A549 (cell line): Measurements from ENCODE around the gene ASB13. TPM values are rescaled to one million over a fixed set of nuclear protein-coding genes. Genes with fewer than 3 reads are reported as not detected.

ENCODE experiments used
- ATAC-seq, 2 experiments: fragments of 200-7000 bp in 1 of 2; fragments of >200 bp in 1 of 2; cut with Nextera tagmentation in 1 of 2; cut with Tn5 transposase in 1 of 2; 3 replicates each; pipeline versions ENCODE4 v1.8.0 to v1.9.1; 2018 to 2020; ENCODE audit warnings: mild to moderate bottlenecking in 1 of 2, moderate library complexity in 1 of 2
- CTCF ChIA-PET: fragments of 300-600 bp; sonication (Branson Sonifier 250); formaldehyde crosslinking; extraction: SDS; loops from one replicate; lab custom pipeline; 2021; ENCODE audit warnings: antibody characterized with exemption, inconsistent platforms; lab: Yijun Ruan, JAX
- POLR2A ChIA-PET: fragments of 350-600 bp; formaldehyde crosslinking; extraction: SDS; loops from one replicate; lab custom pipeline; 2021; ENCODE audit warnings: antibody characterized with exemption, inconsistent platforms; lab: Yijun Ruan, JAX
- DNase-seq, 2 experiments: peaks; one replicate each; pipeline versions ENCODE4 v3.0.0 to v3.0.0-alpha.2; 2011 to 2016; ENCODE audit warnings: low read depth in 1 of 2, low spot score in 1 of 2
- FAIRE-seq: peaks from 2 replicates; lab custom pipeline; 2011; peaks lifted over from hg19 to GRCh38; lab: Jason Lieb, UNC
- H3K27ac ChIP-seq, 2 experiments: fragments of >200 bp; sonication (Bioruptor Twin); formaldehyde crosslinking; 3 replicates each; pipeline ENCODE4 v1.5.1; 2016 to 2017
- H3K4me1 ChIP-seq: fragments of >200 bp; sonication (Bioruptor Twin); formaldehyde crosslinking; 3 replicates; pipeline ENCODE4 v1.6.1; 2016
- H3K4me2 ChIP-seq: fragments of >200 bp; sonication (Bioruptor Twin); formaldehyde crosslinking; 3 replicates; pipeline ENCODE4 v1.6.1; 2016
- H3K4me3 ChIP-seq: fragments of >200 bp; sonication (Bioruptor Twin); formaldehyde crosslinking; 3 replicates; pipeline ENCODE4 v1.5.1; 2016
- H3K9me3 ChIP-seq: fragments of >200 bp; sonication (Bioruptor Twin); formaldehyde crosslinking; 3 replicates; pipeline ENCODE4 v1.6.1; 2016
- CHD2 ChIP-seq: fragments of 150-350 bp; IDR thresholded peaks from 2 replicates; pipeline ENCODE4 v1.6.1; 2014; ENCODE audit warnings: low read length; ENCODE audit not compliant: partially characterized antibody
- CHD4 ChIP-seq: fragments of 200-600 bp; sonication (generic); IDR thresholded peaks from 2 replicates; pipeline ENCODE4 v1.6.1; 2016; ENCODE audit warnings: antibody characterized with exemption, mild to moderate bottlenecking, borderline replicate concordance
- CTCF ChIP-seq: fragments of >200 bp; sonication (Bioruptor Twin); formaldehyde crosslinking; IDR thresholded peaks from 3 replicates; pipeline ENCODE4 v1.5.1; 2016
- ESRRA ChIP-seq: fragments of 150-350 bp; IDR thresholded peaks from 2 replicates; pipeline ENCODE4 v1.6.1; 2014; ENCODE audit warnings: mild to moderate bottlenecking, low read length, borderline replicate concordance
- FOXS1 ChIP-seq: fragments of 250-450 bp; sonication (Bioruptor Pico); IDR thresholded peaks from 2 replicates; pipeline ENCODE4 v1.5.0; 2020; ENCODE audit warnings: mild to moderate bottlenecking, moderate library complexity
- JUN ChIP-seq, 2 experiments: fragments of >200 bp; sonication (Bioruptor Twin); formaldehyde crosslinking; IDR thresholded peaks; 2 replicates in 1 of 2; 3 replicates in 1 of 2; pipeline ENCODE4 v1.6.1; 2016 to 2017
- KDM5A ChIP-seq: fragments of 200-600 bp; sonication (generic); IDR thresholded peaks from 2 replicates; pipeline ENCODE4 v1.6.1; 2016; ENCODE audit warnings: antibody characterized with exemption, mild to moderate bottlenecking
- MAFK ChIP-seq: fragments of 450-650 bp; IDR thresholded peaks from 2 replicates; pipeline ENCODE4 v1.6.1; 2014; ENCODE audit not compliant: partially characterized antibody
- RARB ChIP-seq: fragments of 250-450 bp; sonication (Bioruptor Pico); IDR thresholded peaks from 2 replicates; pipeline ENCODE4 v1.8.0; 2021; ENCODE audit warnings: mild to moderate bottlenecking, moderate library complexity
- REST ChIP-seq: fragments of 200-600 bp; sonication (generic); IDR thresholded peaks from 2 replicates; pipeline ENCODE4 v1.6.1; 2016; ENCODE audit warnings: antibody characterized with exemption, mild to moderate bottlenecking, moderate library complexity
- SREBF2 ChIP-seq: fragments of 450-650 bp; IDR thresholded peaks from 2 replicates; pipeline ENCODE4 v1.6.1; 2014; ENCODE audit warnings: mild to moderate bottlenecking, moderate library complexity
- TFCP2L1 ChIP-seq: fragments of 250-450 bp; sonication (Bioruptor Pico); IDR thresholded peaks from 2 replicates; pipeline ENCODE4 v1.5.0; 2021; ENCODE audit warnings: mild to moderate bottlenecking
- TP53 ChIP-seq: fragments of 250-450 bp; sonication (Bioruptor Pico); IDR thresholded peaks from 2 replicates; pipeline ENCODE4 v1.5.0; 2021; ENCODE audit warnings: mild to moderate bottlenecking, moderate library complexity
- ZC3H11A ChIP-seq: fragments of 450-650 bp; IDR thresholded peaks from 2 replicates; pipeline ENCODE4 v1.6.1; 2014; ENCODE audit warnings: antibody characterized with exemption, mild to moderate bottlenecking
- ZFP36 ChIP-seq: fragments of 450-650 bp; IDR thresholded peaks from 2 replicates; pipeline ENCODE4 v1.6.1; 2014; ENCODE audit warnings: borderline replicate concordance; ENCODE audit not compliant: partially characterized antibody
- ZNF302 ChIP-seq: fragments of 250-450 bp; sonication (Bioruptor Pico); IDR thresholded peaks from 2 replicates; pipeline ENCODE4 v1.9.0; 2021; ENCODE audit warnings: inconsistent platforms, mild to moderate bottlenecking, moderate library complexity
- ZSCAN20 ChIP-seq: fragments of 250-450 bp; sonication (Bioruptor Pico); IDR thresholded peaks from 2 replicates; pipeline ENCODE4 v1.8.0; 2022; ENCODE audit warnings: mild to moderate bottlenecking, moderate library complexity
- WGBS: methylation state at CpG from one replicate; pipeline ENCODE4 v1.1.6; 2017; ENCODE audit errors: missing lambda C conversion rate; 5-methylcytosine and 5-hydroxymethylcytosine counted together
- polyA plus RNA-seq, 4 experiments: library from polyadenylated mRNA; depleted of rRNA in 3 of 4; stranded (reverse); fragments of >200 nt; fragmentation: RNase III in 1 of 4; extraction: RNeasy Plus Mini Kit Qiagen cat#74134 plus additional on column Dnase treatment in 1 of 4; gene quantifications; 2 replicates in 3 of 4; 3 replicates in 1 of 4; pipeline ENCODE4 v1.2.3, GENCODE V29; 2011 to 2017
- TF ChIP-seq, protein P1 (sequence below): fragments of 450-650 bp; IDR thresholded peaks from 2 replicates; pipeline ENCODE4 v1.6.1; 2014; ENCODE audit warnings: antibody characterized with exemption

The ASB13 gene
- polyA plus RNA-seq, 2 of the 4 experiments (the other 2 are of a cell fraction), result 10.9 to 12.9 TPM

DNA sequence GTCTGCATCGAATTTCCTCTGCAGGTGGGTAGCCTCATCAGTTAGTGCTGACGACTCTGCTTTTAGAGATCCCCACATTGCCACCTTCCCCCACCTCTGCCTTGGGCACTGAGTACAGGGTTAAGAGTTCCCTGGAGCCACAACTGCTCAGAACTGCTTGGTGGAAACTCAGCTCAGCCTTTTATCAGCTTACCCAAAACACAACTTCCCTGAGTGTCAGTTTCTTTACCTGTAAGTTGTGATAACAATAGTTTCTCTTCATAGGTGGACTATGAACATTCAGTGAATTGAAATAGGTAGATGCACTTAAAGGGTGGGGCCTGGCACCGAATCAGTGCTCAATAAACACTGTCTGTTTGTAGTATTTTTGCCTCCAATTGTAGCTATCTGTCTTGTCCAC is 11.3 kb downstream of the ASB13 start:
- FAIRE-seq (no peak), DNase-seq (no peak), ATAC-seq (no peak)
- 62% methylated on average over 3 of the region's 3 CpGs for WGBS
- TF ChIP-seq CHD4 (no peak), RARB (CRISPR knock-in tag) (no peak), CTCF (no peak), MAFK (no peak), JUN (IDR thresholded peaks at IDR 0.05) (no peak)
- TF ChIP-seq, protein P1, sequence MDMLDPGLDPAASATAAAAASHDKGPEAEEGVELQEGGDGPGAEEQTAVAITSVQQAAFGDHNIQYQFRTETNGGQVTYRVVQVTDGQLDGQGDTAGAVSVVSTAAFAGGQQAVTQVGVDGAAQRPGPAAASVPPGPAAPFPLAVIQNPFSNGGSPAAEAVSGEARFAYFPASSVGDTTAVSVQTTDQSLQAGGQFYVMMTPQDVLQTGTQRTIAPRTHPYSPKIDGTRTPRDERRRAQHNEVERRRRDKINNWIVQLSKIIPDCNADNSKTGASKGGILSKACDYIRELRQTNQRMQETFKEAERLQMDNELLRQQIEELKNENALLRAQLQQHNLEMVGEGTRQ, result no peak
- no peak overlapping the region for H3K4me2 ChIP-seq
- no peak overlapping the region for H3K4me3 ChIP-seq
- CTCF ChIA-PET, result interaction anchor here (0.6 to 1.0 kb wide), 2 partner anchors 34 to 62 kb away, joined by 3 read pairs; no protein-coding TSS in a partner anchor
- POLR2A ChIA-PET, result no interaction called here
- H3K4me1 ChIP-seq, result peaks cover 9% of the 10 kb centered on the region
- no peak overlapping the region for H3K27ac ChIP-seq
- H3K9me3 ChIP-seq, result no peaks in the 10 kb centered on the region

GRCh38 chr10:5654218-5654755 is 12.1 kb downstream of the ASB13 start:
- DNase-seq, result no peak
- H3K4me2 ChIP-seq, result no peak overlapping the region
- WGBS, result 79% methylated on average over 10 of the region's 10 CpGs
- H3K27ac ChIP-seq, result no peak overlapping the region
- no peak overlapping the region for H3K4me3 ChIP-seq
- ChIA-PET CTCF (interaction anchor here (0.5 to 4.0 kb wide), 5 partner anchors 11 to 271 kb away, joined by 3 to 21 read pairs (median 3); no protein-coding TSS in a partner anchor), POLR2A (interaction anchor here (0.7 kb wide), 1 partner anchor 10 kb away, joined by 3 read pairs; no protein-coding TSS in a partner anchor)
- FAIRE-seq, result no peak
- no peak for ATAC-seq
- TF ChIP-seq MAFK (no peak), ESRRA (no peak)
- H3K4me1 ChIP-seq, result peaks cover under 1% of the 10 kb centered on the region; the same call in 2 of the 3 replicates
- H3K9me3 ChIP-seq, result no peaks in the 10 kb centered on the region

- no peak for DNase-seq
- no peaks in the 10 kb centered on the region for H3K9me3 ChIP-seq
- TF ChIP-seq ZC3H11A (no peak), SREBF2 (no peak), CHD2 (no peak), KDM5A (no peak), ZSCAN20 (CRISPR knock-in tag) (no peak), TFCP2L1 (CRISPR knock-in tag) (no peak), CTCF (no peak), TP53 (CRISPR knock-in tag) (no peak), ZNF302 (CRISPR knock-in tag) (no peak), FOXS1 (no peak), REST (no peak), ZFP36 (no peak)
- TF ChIP-seq, all 56 proteins: peak for 0
- no peak for ATAC-seq
- H3K4me3 ChIP-seq, result no peak overlapping the region
- no peak overlapping the region for H3K27ac ChIP-seq
- no peaks in the 10 kb centered on the region for H3K4me1 ChIP-seq
- FAIRE-seq, result no peak
- H3K4me2 ChIP-seq, result no peak overlapping the region
- WGBS, result 100% methylated on average over 10 of the region's 14 CpGs
- CTCF ChIA-PET, result interaction anchor here (1.4 to 4.0 kb wide), 2 partner anchors 23 to 29 kb away, joined by 9 to 21 read pairs; no protein-coding TSS in a partner anchor
- POLR2A ChIA-PET, result interaction anchor here (1.1 kb wide), 1 partner anchor 193 kb away, joined by 12 read pairs; no protein-coding TSS in a partner anchor
Measured at GRCh38 chr10:5652746-5653145, 13.6 kb downstream of the ASB13 start.
